Keratinocyte (primary cell): Measurements from ENCODE around the gene ZNF860.

Experiments used
- EZH2 ChIP-seq: IDR thresholded peaks from one replicate; pipeline ENCODE4 v1.6.1; 2012; ENCODE audit warnings: inconsistent platforms, mild to moderate bottlenecking, low read length, moderate library complexity
- TF ChIP-seq, protein P1 (sequence below), 3 experiments: IDR thresholded peaks in 1 of 3; conservative IDR thresholded peaks in 1 of 3; optimal IDR thresholded peaks in 1 of 3; 2 replicates in 2 of 3; 3 replicates in 1 of 3; pipeline versions ENCODE3 to v1.5.1; 2011; ENCODE audit warnings: low read length in 3 of 3, mild to moderate bottlenecking in 3 of 3, moderate library complexity in 2 of 3, control low read depth in 1 of 3, inconsistent platforms in 1 of 3; ENCODE audit not compliant: insufficient read depth in 2 of 3; ENCODE audit errors: extremely low read depth in 1 of 3

DNA sequence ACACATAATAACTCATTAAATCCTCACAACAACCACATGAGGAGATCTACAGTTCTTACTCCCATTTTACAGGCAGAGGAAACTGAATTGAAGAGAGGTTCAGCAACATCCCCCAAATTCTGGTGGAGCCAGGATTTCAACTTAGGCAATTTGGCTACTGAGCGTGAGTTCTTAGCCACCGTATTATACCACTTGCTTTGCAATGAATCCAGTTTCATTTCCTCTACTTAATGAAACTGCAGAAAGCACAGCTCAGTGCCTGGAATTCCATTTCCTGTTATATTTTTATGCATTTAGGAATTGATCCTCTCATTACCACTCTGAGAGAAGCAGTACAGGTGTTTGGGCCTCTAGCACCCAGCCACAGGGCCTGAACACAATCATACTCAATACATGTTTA lies 4.3 kb downstream of the ZNF860 start:
- TF ChIP-seq, protein P1, sequence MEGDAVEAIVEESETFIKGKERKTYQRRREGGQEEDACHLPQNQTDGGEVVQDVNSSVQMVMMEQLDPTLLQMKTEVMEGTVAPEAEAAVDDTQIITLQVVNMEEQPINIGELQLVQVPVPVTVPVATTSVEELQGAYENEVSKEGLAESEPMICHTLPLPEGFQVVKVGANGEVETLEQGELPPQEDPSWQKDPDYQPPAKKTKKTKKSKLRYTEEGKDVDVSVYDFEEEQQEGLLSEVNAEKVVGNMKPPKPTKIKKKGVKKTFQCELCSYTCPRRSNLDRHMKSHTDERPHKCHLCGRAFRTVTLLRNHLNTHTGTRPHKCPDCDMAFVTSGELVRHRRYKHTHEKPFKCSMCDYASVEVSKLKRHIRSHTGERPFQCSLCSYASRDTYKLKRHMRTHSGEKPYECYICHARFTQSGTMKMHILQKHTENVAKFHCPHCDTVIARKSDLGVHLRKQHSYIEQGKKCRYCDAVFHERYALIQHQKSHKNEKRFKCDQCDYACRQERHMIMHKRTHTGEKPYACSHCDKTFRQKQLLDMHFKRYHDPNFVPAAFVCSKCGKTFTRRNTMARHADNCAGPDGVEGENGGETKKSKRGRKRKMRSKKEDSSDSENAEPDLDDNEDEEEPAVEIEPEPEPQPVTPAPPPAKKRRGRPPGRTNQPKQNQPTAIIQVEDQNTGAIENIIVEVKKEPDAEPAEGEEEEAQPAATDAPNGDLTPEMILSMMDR (optimal IDR thresholded peaks at IDR 0.05 in 1 of 3, IDR thresholded peaks at IDR 0.05 in 1 of 3, conservative IDR thresholded peaks at IDR 0.05 in 1 of 3; ENCODE audit: extremely low read depth in 1 of 3, insufficient read depth in 2 of 3, low read length in 3 of 3): no peak
- TF ChIP-seq EZH2: no peak
